ENCODE data around the gene PABPC1L.

GRCh38 chr20:44897133-44897532 lies 12.7 kb upstream of the PABPC1L start:
- no peak for TF ChIP-seq MAX (IDR thresholded peaks at IDR 0.05)
- TF ChIP-seq RFX5 (IDR thresholded peaks at IDR 0.05), result no peak
- TF ChIP-seq CTCF (IDR thresholded peaks at IDR 0.05), result no peak
- no peak for TF ChIP-seq REST (IDR thresholded peaks at IDR 0.05)
- no peak for TF ChIP-seq MAFK (IDR thresholded peaks at IDR 0.05; ENCODE audit: partially characterized antibody)
- TF ChIP-seq E2F6 (IDR thresholded peaks at IDR 0.05; ENCODE audit: borderline replicate concordance, low read depth), result no peak
- no peak for TF ChIP-seq POLR2A (IDR thresholded peaks at IDR 0.05; ENCODE audit: low read length)
- no peak for TF ChIP-seq EP300 (IDR thresholded peaks at IDR 0.05)
- TF ChIP-seq CEBPB (IDR thresholded peaks at IDR 0.05), result no peak
- no peak for TF ChIP-seq JUN (IDR thresholded peaks at IDR 0.05)

Data from A549 (cell line).